HepG2 (cell line): ENCODE measurements around the gene AKR1C2. TPM values are rescaled to one million over a fixed set of nuclear protein-coding genes. Genes with fewer than 3 reads are reported as not detected.

Experiments used
- ATAC-seq: fragments of 200-7000 bp; cut with Tn5 transposase; 3 replicates; pipeline ENCODE4 v1.9.1; 2020; ENCODE audit warnings: mild to moderate bottlenecking, moderate library complexity
- BruUV-seq: library from RNA; stranded (reverse); fragments of 400-500 nt; replicated peaks from 2 replicates; lab custom pipeline; 2021; lab: Mats Ljungman, UMichigan
- CTCF ChIA-PET: fragments of 300-600 bp; formaldehyde crosslinking; extraction: SDS; loops from one replicate; lab custom pipeline; 2021; ENCODE audit warnings: low total read pairs, inconsistent platforms, low intra/inter-chr PET ratio; lab: Yijun Ruan, JAX
- POLR2A ChIA-PET: fragments of 350-600 bp; sonication (Branson Sonifier 250); formaldehyde crosslinking; loops from one replicate; lab custom pipeline; 2020; ENCODE audit warnings: antibody characterized with exemption, inconsistent platforms; lab: Yijun Ruan, JAX
- DNase-seq: peaks from one replicate; pipeline ENCODE4 v3.0.0-alpha.2; 2015; ENCODE audit warnings: low spot score
- FAIRE-seq: peaks from 3 replicates; lab custom pipeline; 2011; peaks lifted over from hg19 to GRCh38; lab: Jason Lieb, UNC
- H2AFZ ChIP-seq: one replicate; pipeline ENCODE4 v1.6.1; 2011; ENCODE audit warnings: low read length, inconsistent platforms
- H3K27ac ChIP-seq: fragments of 300-600 bp; 3 replicates; pipeline ENCODE4 v1.8.0; 2011; ENCODE audit warnings: mixed run types, mild to moderate bottlenecking, mixed read lengths, low read length, inconsistent platforms; ENCODE audit not compliant: insufficient read depth; ENCODE audit errors: extremely low read length
- H3K27me3 ChIP-seq, 2 experiments: fragments of 200-600 bp in 1 of 2; 2 replicates in 1 of 2; 3 replicates in 1 of 2; pipeline versions ENCODE4 v1.6.0 to v1.8.0; 2011; ENCODE audit warnings: low read length in 2 of 2, mild to moderate bottlenecking in 2 of 2, moderate library complexity in 2 of 2, inconsistent platforms in 1 of 2; ENCODE audit not compliant: insufficient read depth in 2 of 2, control insufficient read depth in 1 of 2
- H3K36me3 ChIP-seq, 2 experiments: fragments of 200-600 bp in 1 of 2; replicated peaks in 1 of 2; 2 replicates in 1 of 2; 3 replicates in 1 of 2; pipeline versions ENCODE4 v1.5.1 to v1.8.0; 2011; ENCODE audit warnings: low read length in 2 of 2, inconsistent platforms in 1 of 2; ENCODE audit not compliant: insufficient read depth in 2 of 2, control insufficient read depth in 1 of 2
- H3K4me1 ChIP-seq: 2 replicates; pipeline ENCODE4 v1.5.1; 2012; ENCODE audit warnings: low read length, inconsistent platforms; ENCODE audit not compliant: insufficient read depth
- H3K4me2 ChIP-seq: 2 replicates; pipeline ENCODE4 v1.6.0; 2011; ENCODE audit warnings: low read depth, low read length, inconsistent platforms
- H3K4me3 ChIP-seq, 3 experiments: fragments of 200-600 bp in 1 of 3; sonication (generic), shearing (Covaris generic) in 1 of 3; replicated peaks in 1 of 3; 2 replicates each; pipeline ENCODE4 v1.5.1; 2011 to 2016; ENCODE audit warnings: low read length in 3 of 3, inconsistent platforms in 2 of 3, low read depth in 2 of 3, mild to moderate bottlenecking in 2 of 3, control low read depth in 1 of 3, mixed read lengths in 1 of 3; ENCODE audit not compliant: insufficient read depth in 1 of 3
- H3K79me2 ChIP-seq: one replicate; pipeline ENCODE4 v1.6.1; 2011; ENCODE audit warnings: low read length, inconsistent platforms; ENCODE audit not compliant: insufficient read depth
- H3K9ac ChIP-seq: 2 replicates; pipeline ENCODE4 v1.6.0; 2011; ENCODE audit warnings: mild to moderate bottlenecking, low read depth, low read length, inconsistent platforms; ENCODE audit not compliant: insufficient read depth
- H3K9me3 ChIP-seq: 2 replicates; pipeline ENCODE4 v1.5.1; 2012; ENCODE audit warnings: mild to moderate bottlenecking, low read length
- H4K20me1 ChIP-seq: 2 replicates; pipeline ENCODE4 v1.6.0; 2011; ENCODE audit warnings: inconsistent platforms, mild to moderate bottlenecking, low read length, moderate library complexity; ENCODE audit not compliant: insufficient read depth
- ATF7 ChIP-seq, 2 experiments: fragments of 450-650 bp in 1 of 2; sonication (generic) in 1 of 2; formaldehyde crosslinking in 1 of 2; IDR thresholded peaks; 2 replicates each; pipeline versions ENCODE4 v1.4.0 to v1.6.1; 2016 to 2020; ENCODE audit warnings: antibody characterized with exemption in 1 of 2, mild to moderate bottlenecking in 1 of 2, missing genetic modification reagents in 1 of 2
- BRCA1 ChIP-seq: sonication (generic); formaldehyde crosslinking; IDR thresholded peaks from 2 replicates; pipeline ENCODE4 v1.4.0; 2020; ENCODE audit warnings: missing genetic modification reagents
- FOSL2 ChIP-seq: sonication (generic); formaldehyde crosslinking; IDR thresholded peaks from 2 replicates; pipeline ENCODE4 v1.4.0; 2020; ENCODE audit warnings: missing genetic modification reagents
- HNF1B ChIP-seq: sonication (generic); formaldehyde crosslinking; IDR thresholded peaks from 2 replicates; pipeline ENCODE4 v1.5.1; 2020; ENCODE audit warnings: mild to moderate bottlenecking, moderate library complexity, missing genetic modification reagents
- SNRNP70 ChIP-seq: fragments of 200-400 bp; formaldehyde crosslinking; IDR thresholded peaks from 2 replicates; pipeline ENCODE4 v1.6.1; 2017; ENCODE audit warnings: mild to moderate bottlenecking, low read depth, low read length, moderate library complexity
- ZNF121 ChIP-seq: sonication (generic); formaldehyde crosslinking; IDR thresholded peaks from 2 replicates; pipeline ENCODE4 v1.5.0; 2020; ENCODE audit warnings: mild to moderate bottlenecking, missing genetic modification reagents
- ZNF207 ChIP-seq: fragments of 450-650 bp; IDR thresholded peaks from 2 replicates; pipeline ENCODE4 v1.6.1; 2016; ENCODE audit warnings: antibody characterized with exemption, borderline replicate concordance
- ZNF3 ChIP-seq: IDR thresholded peaks from 2 replicates; pipeline ENCODE4 v1.7.0; 2017; ENCODE audit warnings: inconsistent platforms
- ZNF34 ChIP-seq: sonication (generic); formaldehyde crosslinking; IDR thresholded peaks from 2 replicates; pipeline ENCODE4 v1.4.0; 2020; ENCODE audit warnings: mild to moderate bottlenecking, missing genetic modification reagents, borderline replicate concordance
- ZNF589 ChIP-seq: sonication (generic); formaldehyde crosslinking; conservative IDR thresholded peaks from 2 replicates; pipeline ENCODE4 v1.8.0; 2022; ENCODE audit warnings: mild to moderate bottlenecking, moderate library complexity, missing genetic modification reagents
- WGBS: methylation state at CpG from one replicate; pipeline ENCODE4 v1.1.6; 2017; ENCODE audit warnings: low lambda C conversion rate; 5-methylcytosine and 5-hydroxymethylcytosine counted together
- in situ Hi-C: cut with HindIII; loops from 2 replicates; pipeline ENCODE4 v1.10.0; 2017; ENCODE audit warnings: low pct_unique_long_range_greater_than_20kb; ENCODE audit not compliant: extremely low pct_ligation_motif_present
- intact Hi-C: fragments of 100-400 bp; cut with micrococcal nuclease; formaldehyde crosslinking; loops from one replicate; pipeline ENCODE4 v1.10.0; 2022; ENCODE audit not compliant: unreplicated experiment
- polyA plus RNA-seq, 8 experiments: library from polyadenylated mRNA; depleted of rRNA in 3 of 8; stranded (reverse) in 7 of 8; unstranded in 1 of 8; fragments of >200 nt; fragmentation: Illumina TruSeq in 4 of 8; extraction: Trizol in 4 of 8; gene quantifications; 2 replicates each; pipeline versions ENCODE4 v1.2.1 to v1.2.3, GENCODE V29; 2011 to 2016; ENCODE audit warnings: low read depth in 4 of 8, missing spikeins in 1 of 8, mixed read lengths in 1 of 8; ENCODE audit not compliant: insufficient read depth in 1 of 8
- total RNA-seq, 5 experiments: library from RNA; depleted of rRNA; stranded (reverse); fragments of >200 nt; fragmentation: Illumina TruSeq; extraction: Trizol; gene quantifications; 2 replicates each; pipeline ENCODE4 v1.2.3, GENCODE V29; 2016; ENCODE audit warnings: low read depth in 1 of 5
- TF ChIP-seq, protein P1 (sequence below): IDR thresholded peaks from 2 replicates; pipeline ENCODE4 v1.6.1; 2016; ENCODE audit warnings: missing genetic modification reagents, missing compliant biosample characterization
- TF ChIP-seq, protein P2 (sequence below): sonication (generic); formaldehyde crosslinking; IDR thresholded peaks from 2 replicates; pipeline ENCODE4 v1.9.0; 2022; ENCODE audit warnings: missing genetic modification reagents, mild to moderate bottlenecking, borderline replicate concordance
- TF ChIP-seq, protein P3 (sequence below): sonication (generic); formaldehyde crosslinking; IDR thresholded peaks from 2 replicates; pipeline ENCODE4 v1.4.0; 2020; ENCODE audit warnings: missing genetic modification reagents
- TF ChIP-seq, protein P4 (sequence below): IDR thresholded peaks from 2 replicates; pipeline ENCODE4 v1.6.1; 2018; ENCODE audit warnings: missing genetic modification reagents, mild to moderate bottlenecking, missing compliant biosample characterization

AKR1C2 gene
- total and polyA plus RNA-seq, 2 of the 13 experiments (the other 11 are each of a cell fraction or from before 2014, with no cell fraction given), result 140 to 900 TPM

- ChIA-PET CTCF (no interaction called here), POLR2A (interaction anchor here (0.7 to 1.1 kb wide), 3 partner anchors 8 to 31 kb away, joined by 3 to 4 read pairs (median 4); no protein-coding TSS in a partner anchor)
- FAIRE-seq (peak; percentile 44), DNase-seq (peak; percentile 50), ATAC-seq (peak; percentile 46; the same call in 2 of the 3 replicates)
- H3K9ac ChIP-seq, result peak overlapping the region; percentile 53
- no peak overlapping the region for H3K4me3 ChIP-seq
- peaks cover 25% of the 10 kb centered on the region for H3K9me3 ChIP-seq
- no peaks in the 10 kb centered on the region for H3K79me2 ChIP-seq
- H3K36me3 ChIP-seq, result no peaks in the 10 kb centered on the region
- WGBS, result 97% methylated on average over 8 of the region's 8 CpGs
- H3K4me1 ChIP-seq, result peaks cover 36% of the 10 kb centered on the region
- H2AFZ ChIP-seq, result no peak overlapping the region
- intact Hi-C loops (no loop called here), in situ Hi-C loops (no loop called here)
- peak overlapping the region; percentile 71 for H3K27ac ChIP-seq
- peak overlapping the region; percentile 33; the same call in 1 of the 2 replicates for H3K4me2 ChIP-seq
- no TSS peak for BruUV-seq
- H3K27me3 ChIP-seq, result no peaks in the 10 kb centered on the region
- no peaks in the 10 kb centered on the region for H4K20me1 ChIP-seq
- TF ChIP-seq, protein P1, sequence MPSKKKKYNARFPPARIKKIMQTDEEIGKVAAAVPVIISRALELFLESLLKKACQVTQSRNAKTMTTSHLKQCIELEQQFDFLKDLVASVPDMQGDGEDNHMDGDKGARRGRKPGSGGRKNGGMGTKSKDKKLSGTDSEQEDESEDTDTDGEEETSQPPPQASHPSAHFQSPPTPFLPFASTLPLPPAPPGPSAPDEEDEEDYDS, result no peak
- TF ChIP-seq, protein P2, sequence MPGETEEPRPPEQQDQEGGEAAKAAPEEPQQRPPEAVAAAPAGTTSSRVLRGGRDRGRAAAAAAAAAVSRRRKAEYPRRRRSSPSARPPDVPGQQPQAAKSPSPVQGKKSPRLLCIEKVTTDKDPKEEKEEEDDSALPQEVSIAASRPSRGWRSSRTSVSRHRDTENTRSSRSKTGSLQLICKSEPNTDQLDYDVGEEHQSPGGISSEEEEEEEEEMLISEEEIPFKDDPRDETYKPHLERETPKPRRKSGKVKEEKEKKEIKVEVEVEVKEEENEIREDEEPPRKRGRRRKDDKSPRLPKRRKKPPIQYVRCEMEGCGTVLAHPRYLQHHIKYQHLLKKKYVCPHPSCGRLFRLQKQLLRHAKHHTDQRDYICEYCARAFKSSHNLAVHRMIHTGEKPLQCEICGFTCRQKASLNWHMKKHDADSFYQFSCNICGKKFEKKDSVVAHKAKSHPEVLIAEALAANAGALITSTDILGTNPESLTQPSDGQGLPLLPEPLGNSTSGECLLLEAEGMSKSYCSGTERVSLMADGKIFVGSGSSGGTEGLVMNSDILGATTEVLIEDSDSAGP (CRISPR knock-in tag), result no peak
- TF ChIP-seq, protein P3, sequence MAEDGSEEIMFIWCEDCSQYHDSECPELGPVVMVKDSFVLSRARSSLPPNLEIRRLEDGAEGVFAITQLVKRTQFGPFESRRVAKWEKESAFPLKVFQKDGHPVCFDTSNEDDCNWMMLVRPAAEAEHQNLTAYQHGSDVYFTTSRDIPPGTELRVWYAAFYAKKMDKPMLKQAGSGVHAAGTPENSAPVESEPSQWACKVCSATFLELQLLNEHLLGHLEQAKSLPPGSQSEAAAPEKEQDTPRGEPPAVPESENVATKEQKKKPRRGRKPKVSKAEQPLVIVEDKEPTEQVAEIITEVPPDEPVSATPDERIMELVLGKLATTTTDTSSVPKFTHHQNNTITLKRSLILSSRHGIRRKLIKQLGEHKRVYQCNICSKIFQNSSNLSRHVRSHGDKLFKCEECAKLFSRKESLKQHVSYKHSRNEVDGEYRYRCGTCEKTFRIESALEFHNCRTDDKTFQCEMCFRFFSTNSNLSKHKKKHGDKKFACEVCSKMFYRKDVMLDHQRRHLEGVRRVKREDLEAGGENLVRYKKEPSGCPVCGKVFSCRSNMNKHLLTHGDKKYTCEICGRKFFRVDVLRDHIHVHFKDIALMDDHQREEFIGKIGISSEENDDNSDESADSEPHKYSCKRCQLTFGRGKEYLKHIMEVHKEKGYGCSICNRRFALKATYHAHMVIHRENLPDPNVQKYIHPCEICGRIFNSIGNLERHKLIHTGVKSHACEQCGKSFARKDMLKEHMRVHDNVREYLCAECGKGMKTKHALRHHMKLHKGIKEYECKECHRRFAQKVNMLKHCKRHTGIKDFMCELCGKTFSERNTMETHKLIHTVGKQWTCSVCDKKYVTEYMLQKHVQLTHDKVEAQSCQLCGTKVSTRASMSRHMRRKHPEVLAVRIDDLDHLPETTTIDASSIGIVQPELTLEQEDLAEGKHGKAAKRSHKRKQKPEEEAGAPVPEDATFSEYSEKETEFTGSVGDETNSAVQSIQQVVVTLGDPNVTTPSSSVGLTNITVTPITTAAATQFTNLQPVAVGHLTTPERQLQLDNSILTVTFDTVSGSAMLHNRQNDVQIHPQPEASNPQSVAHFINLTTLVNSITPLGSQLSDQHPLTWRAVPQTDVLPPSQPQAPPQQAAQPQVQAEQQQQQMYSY (CRISPR knock-in tag), result no peak
- TF ChIP-seq ATF7 (IDR thresholded peaks at IDR 0.05) (no peak), ATF7 (CRISPR knock-in tag; IDR thresholded peaks at IDR 0.05) (0 out of 2 replicates have a peak, but pooled peaks have one; percentile 28), ZNF34 (no peak), ZNF589 (CRISPR knock-in tag) (no peak), ZNF207 (no peak), ZNF3 (CRISPR knock-in tag) (peak; percentile 64; the same call in 1 of the 2 replicates), FOSL2 (CRISPR knock-in tag) (peak; percentile 80), HNF1B (CRISPR knock-in tag) (no peak), ZNF121 (0 out of 2 replicates have a peak, but pooled peaks have one; percentile 25), SNRNP70 (no peak), BRCA1 (CRISPR knock-in tag) (no peak)
- TF ChIP-seq, protein P4, sequence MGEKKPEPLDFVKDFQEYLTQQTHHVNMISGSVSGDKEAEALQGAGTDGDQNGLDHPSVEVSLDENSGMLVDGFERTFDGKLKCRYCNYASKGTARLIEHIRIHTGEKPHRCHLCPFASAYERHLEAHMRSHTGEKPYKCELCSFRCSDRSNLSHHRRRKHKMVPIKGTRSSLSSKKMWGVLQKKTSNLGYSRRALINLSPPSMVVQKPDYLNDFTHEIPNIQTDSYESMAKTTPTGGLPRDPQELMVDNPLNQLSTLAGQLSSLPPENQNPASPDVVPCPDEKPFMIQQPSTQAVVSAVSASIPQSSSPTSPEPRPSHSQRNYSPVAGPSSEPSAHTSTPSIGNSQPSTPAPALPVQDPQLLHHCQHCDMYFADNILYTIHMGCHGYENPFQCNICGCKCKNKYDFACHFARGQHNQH (CRISPR knock-in tag), result no peak
Measured at GRCh38 chr10:5040781-5041470, 37.3 kb upstream of the AKR1C2 start.
